Stomach (tissue), 9 donors: ENCODE data around the gene ZNF844. TPM values are rescaled to one million over a fixed set of nuclear protein-coding genes. Genes with fewer than 3 reads are reported as not detected.
"Not testable (repeated sequence)": the region's sequence is repeated elsewhere in the genome, so short reads cannot be mapped to it uniquely, and the experiment has no call there.

Source experiments
- DNase-seq, 2 donors: peaks; one replicate each; pipeline versions ENCODE4 v3.0.0 to v3.0.0-alpha.2; 2013 to 2019
- H3K27ac ChIP-seq, 5 donors: fragments of 200-600 bp in 4 of 5; sonication (generic) in 4 of 5; one replicate each; pipeline ENCODE4 v1.5.1; 2013 to 2019; ENCODE audit warnings: mild to moderate bottlenecking in 1 of 5, moderate library complexity in 1 of 5
- H3K27me3 ChIP-seq, 3 donors: fragments of 200-600 bp; sonication (generic); one replicate each; pipeline ENCODE4 v1.5.1; 2017 to 2019; ENCODE audit warnings: mixed run types in 1 of 3
- H3K36me3 ChIP-seq, 4 donors: fragments of 200-600 bp; sonication (generic); 1 replicate in 3 of 4; 2 replicates in 1 of 4; pipeline ENCODE4 v1.5.1; 2016 to 2019
- H3K4me1 ChIP-seq, 4 donors: fragments of 200-600 bp; sonication (generic); one replicate each; pipeline ENCODE4 v1.5.1; 2016 to 2019
- H3K4me3 ChIP-seq, 4 donors: fragments of 200-600 bp; sonication (generic) in 3 of 4; one replicate each; pipeline ENCODE4 v1.5.1; 2016 to 2019; ENCODE audit warnings: mild to moderate bottlenecking in 1 of 4
- H3K9me3 ChIP-seq, 4 donors: fragments of 200-600 bp; sonication (generic); one replicate each; pipeline ENCODE4 v1.5.1; 2016 to 2019
- EP300 ChIP-seq: sonication (generic); formaldehyde crosslinking; IDR thresholded peaks from one replicate; pipeline ENCODE4 v1.6.1; 2017; ENCODE audit warnings: antibody characterized with exemption
- POLR2A ChIP-seq, 4 donors: fragments of 450-650 bp; IDR thresholded peaks; one replicate each; pipeline ENCODE4 v1.6.1; 2016; ENCODE audit warnings: antibody characterized with exemption in 4 of 4, control low read depth in 2 of 4, mild to moderate bottlenecking in 1 of 4, moderate library complexity in 1 of 4
- POLR2AphosphoS5 ChIP-seq, 3 donors: sonication (generic); formaldehyde crosslinking; IDR thresholded peaks; one replicate each; pipeline ENCODE4 v1.6.1; 2016; ENCODE audit warnings: antibody characterized with exemption in 3 of 3
- WGBS, 5 donors: extraction: QIAGEN DNeasy Blood & Tissue Kit in 3 of 5; methylation state at CpG; one replicate each; pipeline versions ENCODE4 v1.1.5 to v1.1.7; 2013 to 2018; 5-methylcytosine and 5-hydroxymethylcytosine counted together
- intact Hi-C: fragments of 100-400 bp; cut with DNase I; formaldehyde crosslinking; loops from one replicate; pipeline ENCODE4 v1.15.1; 2023; ENCODE audit warnings: low total_unique reads
- polyA plus RNA-seq, 3 donors: library from polyadenylated mRNA; stranded (reverse); fragments of 200-250 nt; gene quantifications; one replicate each; pipeline ENCODE4 v1.2.3, GENCODE V29; 2013
- total RNA-seq, 5 donors: library from RNA; depleted of rRNA; stranded (reverse); fragments of >200 nt; gene quantifications; one replicate each; pipeline versions ENCODE4 v1.1.0 to v1.2.3, GENCODE V29; 2014 to 2016
- TF ChIP-seq, protein P1 (sequence below), 7 experiments: fragments of 450-650 bp in 4 of 7; fragments of 200-600 bp in 3 of 7; sonication (generic) in 3 of 7; IDR thresholded peaks; one replicate each; pipeline ENCODE4 v1.5.1; 2016 to 2019; ENCODE audit warnings: antibody characterized with exemption in 7 of 7, control low read depth in 2 of 7, mild to moderate bottlenecking in 1 of 7
- donor health status: healthy with polysubstance abuse.
- donor health status: Bipolar disorder and iron deficiency.
- donor health status: healthy.

The ZNF844 gene
- total and polyA plus RNA-seq, 8 donors, result 1.2 to 16.1 (median 2.5) TPM

DNA sequence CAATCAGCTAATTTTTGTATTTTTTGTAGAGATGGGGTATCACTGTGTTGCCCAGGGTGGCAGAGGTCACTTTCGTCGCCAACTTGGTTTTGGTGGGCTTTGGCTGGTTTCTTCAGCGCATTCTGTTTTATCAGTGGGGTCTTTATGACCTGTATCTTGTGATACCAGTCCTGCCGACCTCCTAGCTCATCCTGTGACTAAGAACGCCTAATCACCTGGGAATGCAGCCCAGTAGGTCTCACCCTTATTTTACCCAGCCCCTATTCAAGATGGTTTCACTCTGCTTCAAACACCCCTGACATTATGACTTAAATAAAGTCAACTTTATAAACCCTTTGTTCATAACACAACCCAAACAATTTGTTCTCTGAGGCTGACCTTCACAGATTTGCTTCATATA is 8.7 kb upstream of the ZNF844 start:
- WGBS, 5 donors, result 76 to 86% (median 82%) methylated on average over 5 of the region's 5 CpGs
- H3K4me1 ChIP-seq, result peaks cover 8 to 25% (median 18%) of the 10 kb centered on the region in 4 donors
- H3K4me3 ChIP-seq, result no peak overlapping the region
- intact Hi-C loops, result loop anchor here (5.0 kb wide), 1 partner anchor 87 kb away; the partner anchor contains the start of gene ZNF20
- H3K27me3 ChIP-seq, result peaks cover 0 to 3% (median 0%) of the 10 kb centered on the region in 3 donors
- DNase-seq, result no peak
- H3K36me3 ChIP-seq, result no peaks in the 10 kb centered on the region
- H3K27ac ChIP-seq, result no peak overlapping the region
- H3K9me3 ChIP-seq, result no peaks in the 10 kb centered on the region
- TF ChIP-seq, protein P1, sequence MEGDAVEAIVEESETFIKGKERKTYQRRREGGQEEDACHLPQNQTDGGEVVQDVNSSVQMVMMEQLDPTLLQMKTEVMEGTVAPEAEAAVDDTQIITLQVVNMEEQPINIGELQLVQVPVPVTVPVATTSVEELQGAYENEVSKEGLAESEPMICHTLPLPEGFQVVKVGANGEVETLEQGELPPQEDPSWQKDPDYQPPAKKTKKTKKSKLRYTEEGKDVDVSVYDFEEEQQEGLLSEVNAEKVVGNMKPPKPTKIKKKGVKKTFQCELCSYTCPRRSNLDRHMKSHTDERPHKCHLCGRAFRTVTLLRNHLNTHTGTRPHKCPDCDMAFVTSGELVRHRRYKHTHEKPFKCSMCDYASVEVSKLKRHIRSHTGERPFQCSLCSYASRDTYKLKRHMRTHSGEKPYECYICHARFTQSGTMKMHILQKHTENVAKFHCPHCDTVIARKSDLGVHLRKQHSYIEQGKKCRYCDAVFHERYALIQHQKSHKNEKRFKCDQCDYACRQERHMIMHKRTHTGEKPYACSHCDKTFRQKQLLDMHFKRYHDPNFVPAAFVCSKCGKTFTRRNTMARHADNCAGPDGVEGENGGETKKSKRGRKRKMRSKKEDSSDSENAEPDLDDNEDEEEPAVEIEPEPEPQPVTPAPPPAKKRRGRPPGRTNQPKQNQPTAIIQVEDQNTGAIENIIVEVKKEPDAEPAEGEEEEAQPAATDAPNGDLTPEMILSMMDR (IDR thresholded peaks at IDR 0.05), result no peak
- TF ChIP-seq POLR2AphosphoS5 (IDR thresholded peaks at IDR 0.05) (no peak), EP300 (no peak), POLR2A (IDR thresholded peaks at IDR 0.05) (no peak)

DNA sequence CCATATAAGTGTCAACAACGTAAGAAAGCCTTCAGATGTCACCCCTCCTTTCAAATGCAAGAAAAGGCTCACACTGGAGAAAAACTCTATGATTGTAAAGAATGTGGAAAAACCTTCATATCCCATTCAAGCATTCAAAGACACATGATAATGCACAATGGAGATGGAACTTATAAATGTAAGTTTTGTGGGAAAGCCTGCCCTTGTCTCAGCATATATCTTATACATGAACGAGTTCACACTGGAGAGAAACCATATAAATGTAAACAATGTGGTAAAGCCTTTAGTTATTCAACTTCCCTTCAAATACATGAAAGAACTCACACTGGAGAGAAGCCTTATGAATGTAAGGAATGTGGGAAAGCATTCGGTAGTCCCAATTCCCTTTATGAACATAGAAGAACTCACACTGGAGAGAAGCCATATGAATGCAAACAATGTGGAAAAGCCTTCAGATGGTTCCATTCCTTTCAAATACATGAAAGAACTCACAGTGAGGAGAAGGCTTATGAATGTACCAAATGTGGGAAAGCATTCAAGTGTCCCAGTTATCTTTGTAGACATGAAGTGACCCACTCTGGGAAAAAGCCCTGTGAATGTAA is 11.1 kb downstream of the ZNF844 start:
- Histone ChIP-seq H3K4me1 (no peaks in the 10 kb centered on the region), H3K36me3 (peaks cover 57 to 100% (median 76%) of the 10 kb centered on the region in 4 donors), H3K27ac (no peak overlapping the region), H3K27me3 (no peaks in the 10 kb centered on the region), H3K9me3 (peaks cover 95 to 100% (median 99%) of the 10 kb centered on the region in 4 donors), H3K4me3 (no peak overlapping the region)
- TF ChIP-seq POLR2A (IDR thresholded peaks at IDR 0.05) (no peak), EP300 (no peak)
- TF ChIP-seq, protein P1 (IDR thresholded peaks at IDR 0.05), result no peak
- intact Hi-C loops, result no loop called here
- WGBS, 5 donors, result 91 to 97% (median 97%) methylated on average over 3 of the region's 3 CpGs
- no peak for DNase-seq

DNA sequence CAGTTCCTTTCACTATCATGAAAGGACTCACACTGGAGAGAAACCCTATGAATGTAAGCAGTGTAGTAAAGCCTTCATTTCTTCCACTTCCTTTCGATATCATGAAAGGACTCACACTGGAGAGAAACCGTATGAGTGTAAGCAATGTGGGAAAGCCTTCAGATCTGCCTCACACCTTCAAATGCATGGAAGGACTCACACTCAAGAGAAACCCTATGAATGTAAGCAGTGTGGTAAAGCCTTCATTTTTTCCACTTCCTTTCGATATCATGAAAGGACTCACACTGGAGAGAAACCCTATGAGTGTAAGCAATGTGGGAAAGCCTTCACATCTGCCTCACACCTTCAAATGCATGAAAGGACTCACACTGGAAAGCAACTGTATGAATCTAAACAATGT is 11.8 kb downstream of the ZNF844 start:
- H3K27me3 ChIP-seq, H3K4me1 ChIP-seq, H3K4me3 ChIP-seq, DNase-seq, H3K27ac ChIP-seq, intact Hi-C loops: not testable (repeated sequence)
- Histone ChIP-seq H3K9me3 (peaks cover 90 to 100% (median 99%) of the 10 kb centered on the region in 4 donors), H3K36me3 (peaks cover 57 to 99% (median 72%) of the 10 kb centered on the region in 4 donors)
- WGBS, 5 donors, result 92 to 99% (median 96%) methylated on average over 3 of the region's 3 CpGs

DNA sequence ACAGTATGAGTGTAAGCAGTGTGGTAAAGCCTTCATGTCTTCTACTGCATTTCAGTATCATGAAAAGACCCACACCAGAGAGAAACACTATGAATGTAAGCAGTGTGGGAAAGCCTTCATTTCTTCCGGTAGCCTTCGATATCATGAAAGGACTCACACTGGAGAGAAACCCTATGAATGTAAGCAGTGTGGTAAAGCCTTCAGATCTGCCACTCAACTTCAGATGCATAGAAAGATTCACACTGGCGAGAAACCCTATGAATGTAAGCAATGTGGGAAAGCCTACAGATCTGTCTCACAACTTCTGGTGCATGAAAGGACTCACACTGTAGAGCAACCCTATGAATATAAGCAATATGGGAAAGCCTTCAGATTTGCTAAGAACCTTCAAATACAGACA is 12.8 kb downstream of the ZNF844 start:
- Histone ChIP-seq H3K4me3 (no peak overlapping the region), H3K9me3 (peaks cover 80 to 100% (median 96%) of the 10 kb centered on the region in 4 donors), H3K27ac (no peak overlapping the region), H3K36me3 (peaks cover 56 to 89% (median 65%) of the 10 kb centered on the region in 4 donors), H3K4me1 (no peaks in the 10 kb centered on the region), H3K27me3 (no peaks in the 10 kb centered on the region)
- TF ChIP-seq, protein P1 (IDR thresholded peaks at IDR 0.05), result no peak
- no peak for TF ChIP-seq POLR2AphosphoS5 (IDR thresholded peaks at IDR 0.05)
- TF ChIP-seq EP300, result no peak
- no peak for TF ChIP-seq POLR2A (IDR thresholded peaks at IDR 0.05)
- WGBS, 5 donors, result 76 to 99% (median 88%) methylated on average over 3 of the region's 3 CpGs
- intact Hi-C loops, result no loop called here
- no peak for DNase-seq

DNA sequence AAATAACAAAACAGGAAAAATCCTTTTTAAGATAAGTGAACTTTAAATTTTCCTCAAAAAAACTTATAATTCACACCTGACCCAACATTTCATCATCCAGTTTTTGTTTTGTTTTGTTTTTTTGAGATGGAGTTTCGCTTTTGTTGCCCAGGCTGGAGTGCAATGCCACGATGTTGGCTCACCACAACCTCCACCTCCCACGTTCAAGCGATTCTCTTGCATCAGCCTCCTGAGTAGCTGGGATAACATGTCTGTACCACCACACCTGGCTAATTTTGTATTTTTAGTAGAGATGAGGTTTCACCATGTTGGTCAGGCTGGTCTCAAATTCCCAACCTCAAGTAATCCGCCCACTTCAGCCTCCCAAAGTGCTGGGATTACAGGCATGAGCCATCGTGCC is 18.8 kb downstream of the ZNF844 start:
- peaks cover 24 to 65% (median 50%) of the 10 kb centered on the region in 4 donors for H3K9me3 ChIP-seq
- DNase-seq, H3K27me3 ChIP-seq, H3K4me1 ChIP-seq, H3K4me3 ChIP-seq, intact Hi-C loops, H3K27ac ChIP-seq: not testable (repeated sequence)
- peaks cover 0 to 56% (median 10%) of the 10 kb centered on the region in 4 donors for H3K36me3 ChIP-seq
- 91 to 96% (median 95%) methylated on average over 6 of the region's 6 CpGs for WGBS, 5 donors
